H9 (cell line): Measurements from ENCODE around the gene RBP2. TPM values are rescaled to one million over a fixed set of nuclear protein-coding genes. Genes with fewer than 3 reads are reported as not detected.

Source experiments
- DNase-seq: peaks from one replicate; pipeline ENCODE4 v3.0.0-alpha.2; 2017
- H2AFZ ChIP-seq: one replicate; pipeline ENCODE4 v1.6.1; 2013; ENCODE audit warnings: mild to moderate bottlenecking, low read length, control low read depth, moderate library complexity
- H2AK5ac ChIP-seq: 2 replicates; pipeline ENCODE4 v1.6.1; 2013; ENCODE audit warnings: low read length, control low read depth, mixed read lengths; ENCODE audit not compliant: insufficient read length
- H2BK120ac ChIP-seq: one replicate; pipeline ENCODE4 v1.6.1; 2013; ENCODE audit warnings: low read depth, mild to moderate bottlenecking, low read length, control low read depth, inconsistent platforms; ENCODE audit not compliant: poor library complexity, severe bottlenecking
- H2BK12ac ChIP-seq: 2 replicates; pipeline ENCODE4 v1.6.1; 2013; ENCODE audit warnings: low read length, control low read depth, mixed read lengths, low read depth; ENCODE audit not compliant: insufficient read length
- H2BK15ac ChIP-seq: 2 replicates; pipeline ENCODE4 v1.6.1; 2013; ENCODE audit warnings: low read depth, low read length, control low read depth
- H2BK20ac ChIP-seq: one replicate; pipeline ENCODE4 v1.6.1; 2013; ENCODE audit warnings: low read depth, mild to moderate bottlenecking, low read length, control low read depth, inconsistent platforms; ENCODE audit not compliant: poor library complexity, severe bottlenecking
- H2BK5ac ChIP-seq: 2 replicates; pipeline ENCODE4 v1.6.1; 2013; ENCODE audit warnings: low read length, control low read depth, mixed read lengths; ENCODE audit not compliant: insufficient read length
- H3K14ac ChIP-seq: 2 replicates; pipeline ENCODE4 v1.6.1; 2013; ENCODE audit warnings: low read length, control low read depth; ENCODE audit not compliant: insufficient read depth
- H3K18ac ChIP-seq: 2 replicates; pipeline ENCODE4 v1.6.1; 2013; ENCODE audit warnings: low read depth, mild to moderate bottlenecking, mixed read lengths, low read length, control low read depth; ENCODE audit not compliant: insufficient read length
- H3K23ac ChIP-seq: 2 replicates; pipeline ENCODE4 v1.6.1; 2013; ENCODE audit warnings: low read length, control low read depth, mixed read lengths, low read depth; ENCODE audit not compliant: insufficient read length
- H3K23me2 ChIP-seq: 2 replicates; pipeline ENCODE4 v1.6.1; 2013; ENCODE audit warnings: low read depth, mild to moderate bottlenecking, mixed read lengths, low read length, control low read depth; ENCODE audit not compliant: insufficient read length, poor library complexity, severe bottlenecking
- H3K27ac ChIP-seq: 2 replicates; pipeline ENCODE4 v1.5.1; 2013; ENCODE audit warnings: low read length, control low read depth, mixed read lengths, low read depth; ENCODE audit not compliant: insufficient read length
- H3K27me3 ChIP-seq: 2 replicates; pipeline ENCODE4 v1.6.1; 2013; ENCODE audit warnings: low read length, control low read depth, inconsistent platforms; ENCODE audit not compliant: insufficient read depth
- H3K4ac ChIP-seq: 2 replicates; pipeline ENCODE4 v1.6.1; 2013; ENCODE audit warnings: low read depth, mild to moderate bottlenecking, control low read depth, inconsistent platforms, low read length, moderate library complexity
- H3K4me1 ChIP-seq: 2 replicates; pipeline ENCODE4 v1.6.1; 2013; ENCODE audit warnings: low read length, control low read depth, inconsistent platforms; ENCODE audit not compliant: insufficient read depth
- H3K4me2 ChIP-seq: 2 replicates; pipeline ENCODE4 v1.6.1; 2013; ENCODE audit warnings: low read length, control low read depth, mixed read lengths; ENCODE audit not compliant: insufficient read length, insufficient read depth
- H3K56ac ChIP-seq: 2 replicates; pipeline ENCODE4 v1.6.1; 2013; ENCODE audit warnings: low read depth, mild to moderate bottlenecking, mixed read lengths, low read length, control low read depth; ENCODE audit not compliant: insufficient read length
- H3K79me1 ChIP-seq: 2 replicates; pipeline ENCODE4 v1.6.1; 2013; ENCODE audit warnings: low read depth, mild to moderate bottlenecking, moderate library complexity, low read length, control low read depth, inconsistent platforms; ENCODE audit not compliant: insufficient read depth, poor library complexity, severe bottlenecking
- H3K79me2 ChIP-seq: 2 replicates; pipeline ENCODE4 v1.6.1; 2013; ENCODE audit warnings: low read length, control low read depth, inconsistent platforms; ENCODE audit not compliant: insufficient read depth
- H3K9ac ChIP-seq: 2 replicates; pipeline ENCODE4 v1.6.1; 2013; ENCODE audit warnings: low read length, control low read depth, mixed read lengths; ENCODE audit not compliant: insufficient read length; ENCODE audit errors: extremely low read depth
- H3K9me3 ChIP-seq: one replicate; pipeline ENCODE4 v1.6.1; 2013; ENCODE audit warnings: low read depth, low read length, inconsistent platforms; ENCODE audit not compliant: control insufficient read depth
- H3T11ph ChIP-seq: one replicate; pipeline ENCODE4 v1.6.1; 2013; ENCODE audit warnings: mild to moderate bottlenecking, low read length, control low read depth, inconsistent platforms
- H4K20me1 ChIP-seq: one replicate; pipeline ENCODE4 v1.6.1; 2013; ENCODE audit not compliant: control insufficient read depth, insufficient read length, insufficient read depth
- H4K5ac ChIP-seq: 2 replicates; pipeline ENCODE4 v1.6.1; 2013; ENCODE audit warnings: low read depth, mild to moderate bottlenecking, mixed read lengths, low read length, control low read depth; ENCODE audit not compliant: insufficient read length
- H4K8ac ChIP-seq: replicated peaks from 2 replicates; pipeline ENCODE4 v1.6.1; 2013; ENCODE audit warnings: low read length, control low read depth, mixed read lengths, low read depth; ENCODE audit not compliant: insufficient read length
- H4K91ac ChIP-seq: 2 replicates; pipeline ENCODE4 v1.6.1; 2013; ENCODE audit warnings: low read depth, mild to moderate bottlenecking, moderate library complexity, mixed read lengths, low read length, control low read depth; ENCODE audit not compliant: insufficient read length
- H3K27ac Mint-ChIP-seq, 3 experiments: 2 replicates in 2 of 3; 3 replicates in 1 of 3; pipeline ENCODE4 v1.8.0; 2020 to 2021; ENCODE audit warnings: mixed read lengths in 3 of 3, mild to moderate bottlenecking in 1 of 3, moderate library complexity in 1 of 3
- H3K27me3 Mint-ChIP-seq: 2 replicates; pipeline ENCODE4 v1.8.0; 2021; ENCODE audit warnings: low read depth, mild to moderate bottlenecking, moderate library complexity, mixed read lengths
- H3K36me3 Mint-ChIP-seq, 3 experiments: 2 replicates in 2 of 3; 3 replicates in 1 of 3; pipeline ENCODE4 v1.8.0; 2020 to 2021; ENCODE audit warnings: low read depth in 3 of 3, mixed read lengths in 3 of 3; ENCODE audit not compliant: insufficient read depth in 1 of 3
- H3K4me1 Mint-ChIP-seq, 2 experiments: 2 replicates each; pipeline ENCODE4 v1.8.0; 2020; ENCODE audit warnings: mixed read lengths in 2 of 2
- H3K4me3 Mint-ChIP-seq, 2 experiments: 2 replicates in 1 of 2; 3 replicates in 1 of 2; pipeline ENCODE4 v1.8.0; 2020 to 2021; ENCODE audit warnings: mild to moderate bottlenecking in 2 of 2, mixed read lengths in 2 of 2, moderate library complexity in 1 of 2
- H3K9me3 Mint-ChIP-seq, 2 experiments: 2 replicates in 1 of 2; 3 replicates in 1 of 2; pipeline ENCODE4 v1.8.0; 2020; ENCODE audit warnings: mild to moderate bottlenecking in 2 of 2, mixed read lengths in 2 of 2, moderate library complexity in 1 of 2
- WGBS: extraction: QIAGEN DNeasy Blood & Tissue Kit; methylation state at CpG from one replicate; pipeline ENCODE4 v1.1.7; 2013; ENCODE audit warnings: missing lambda C conversion rate, low lambda C conversion rate, mixed read lengths; ENCODE audit not compliant: insufficient read length; ENCODE audit errors: extremely low coverage; 5-methylcytosine and 5-hydroxymethylcytosine counted together
- total RNA-seq: library from RNA; stranded (reverse); gene quantifications from 2 replicates; pipeline ENCODE4 v1.2.1, GENCODE V29; 2021
- TF ChIP-seq, protein P1 (sequence below): fragments of 200-600 bp; sonication (generic); conservative IDR thresholded peaks from 3 replicates; pipeline ENCODE4 v1.8.0; 2021; ENCODE audit warnings: antibody characterized with exemption, mild to moderate bottlenecking

Gene RBP2
- total RNA-seq, 1 experiment from 2014 or later = not detected

DNA sequence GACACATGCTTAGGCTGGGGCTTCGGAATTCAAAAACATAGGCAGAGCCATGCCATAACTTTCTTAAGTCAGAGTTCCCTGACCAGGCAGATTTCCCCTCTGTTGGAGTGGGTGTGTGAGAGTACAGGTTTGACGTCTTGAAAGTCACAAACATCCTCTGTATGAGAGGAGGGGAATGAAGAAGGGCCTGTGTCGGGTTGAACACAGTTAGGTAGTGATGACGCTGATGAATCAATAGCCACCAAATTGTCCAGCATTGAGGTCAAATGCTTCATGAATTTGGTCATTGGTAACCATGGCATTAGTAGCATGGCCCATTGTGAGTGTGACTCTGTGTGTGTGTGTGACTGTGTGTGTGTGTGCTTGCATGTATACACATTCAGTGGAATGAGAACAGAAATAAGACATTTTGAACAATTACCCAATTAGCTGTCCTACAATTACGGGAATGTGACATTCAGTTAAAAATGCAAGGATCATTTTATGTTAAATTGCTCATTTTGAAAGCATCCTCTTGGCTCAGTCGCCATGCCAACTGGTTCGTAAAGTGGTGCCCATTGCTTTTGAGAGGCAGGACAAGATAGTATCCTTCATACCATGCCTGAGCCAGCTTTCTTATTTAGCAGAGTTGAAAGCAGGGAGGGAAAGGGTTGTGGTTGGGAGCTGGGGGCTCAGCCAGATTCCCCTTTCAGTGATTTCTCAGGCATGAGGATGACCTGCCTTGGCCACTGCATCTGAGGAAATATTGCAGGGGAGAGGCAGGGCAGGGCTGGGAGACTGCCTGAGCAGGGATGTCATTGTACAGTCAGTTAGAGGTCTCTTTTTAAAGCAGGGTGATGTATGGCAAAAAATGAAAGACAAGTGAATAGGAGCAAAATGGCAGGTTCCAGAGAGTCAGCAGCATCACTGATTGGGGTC, 35.4 kb downstream of the RBP2 start:
- DNase-seq = no peak
- Histone ChIP-seq H3K27ac (no peak overlapping the region), H3K79me1 (no peaks in the 10 kb centered on the region), H3K4me2 (no peak overlapping the region), H2BK12ac (no peak overlapping the region), H4K5ac (no peak overlapping the region), H4K91ac (no peak overlapping the region), H4K20me1 (no peaks in the 10 kb centered on the region), H3K9ac (no peak overlapping the region), H2BK15ac (no peak overlapping the region), H2BK120ac (no peak overlapping the region), H3K23ac (no peak overlapping the region), H3K4me1 (peaks cover 2% of the 10 kb centered on the region; the same call in 1 of the 2 replicates), H3K79me2 (no peaks in the 10 kb centered on the region), H3T11ph (no peak overlapping the region), H2AK5ac (no peak overlapping the region), H3K27me3 (no peaks in the 10 kb centered on the region), H2BK20ac (no peak overlapping the region), H3K14ac (no peak overlapping the region), H2AFZ (no peak overlapping the region), H3K23me2 (no peaks in the 10 kb centered on the region), H3K56ac (no peak overlapping the region), H2BK5ac (no peak overlapping the region), H3K4ac (no peak overlapping the region), H4K8ac (no peak overlapping the region), H3K9me3 (no peaks in the 10 kb centered on the region), H3K18ac (no peak overlapping the region)
- Mint-ChIP-seq H3K27me3 (no peaks in the 10 kb centered on the region), H3K4me1 (peaks cover 10 to 12% of the 10 kb centered on the region in 2 experiments), H3K4me3 (no peak overlapping the region), H3K9me3 (no peaks in the 10 kb centered on the region), H3K27ac (no peak overlapping the region), H3K36me3 (no peaks in the 10 kb centered on the region)
- no CpG with 5 or more reads among the region's 7 CpGs for WGBS
- TF ChIP-seq, protein P1, sequence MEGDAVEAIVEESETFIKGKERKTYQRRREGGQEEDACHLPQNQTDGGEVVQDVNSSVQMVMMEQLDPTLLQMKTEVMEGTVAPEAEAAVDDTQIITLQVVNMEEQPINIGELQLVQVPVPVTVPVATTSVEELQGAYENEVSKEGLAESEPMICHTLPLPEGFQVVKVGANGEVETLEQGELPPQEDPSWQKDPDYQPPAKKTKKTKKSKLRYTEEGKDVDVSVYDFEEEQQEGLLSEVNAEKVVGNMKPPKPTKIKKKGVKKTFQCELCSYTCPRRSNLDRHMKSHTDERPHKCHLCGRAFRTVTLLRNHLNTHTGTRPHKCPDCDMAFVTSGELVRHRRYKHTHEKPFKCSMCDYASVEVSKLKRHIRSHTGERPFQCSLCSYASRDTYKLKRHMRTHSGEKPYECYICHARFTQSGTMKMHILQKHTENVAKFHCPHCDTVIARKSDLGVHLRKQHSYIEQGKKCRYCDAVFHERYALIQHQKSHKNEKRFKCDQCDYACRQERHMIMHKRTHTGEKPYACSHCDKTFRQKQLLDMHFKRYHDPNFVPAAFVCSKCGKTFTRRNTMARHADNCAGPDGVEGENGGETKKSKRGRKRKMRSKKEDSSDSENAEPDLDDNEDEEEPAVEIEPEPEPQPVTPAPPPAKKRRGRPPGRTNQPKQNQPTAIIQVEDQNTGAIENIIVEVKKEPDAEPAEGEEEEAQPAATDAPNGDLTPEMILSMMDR = no peak
